ENCODE measurements around the gene CHTF18. TPM values are rescaled to one million over a fixed set of nuclear protein-coding genes. Genes with fewer than 3 reads are reported as not detected.
A peak's percentile ranks its signal among the peaks of the same experiment; 100 is the strongest.
"Not testable (repeated sequence)": the region's sequence is repeated elsewhere in the genome, so short reads cannot be mapped to it uniquely, and the experiment has no call there.

CHTF18 gene
- total and polyA plus RNA-seq, 4 donors: 3.0 to 56.9 (median 10.7) TPM

- Histone ChIP-seq H3K4me1 (ENCODE audit: control insufficient read depth in 1 of 2, insufficient read depth in 2 of 2, low read length in 2 of 2) (no peaks in the 10 kb centered on the region), H3K9me3 (ENCODE audit: control insufficient read depth, low read length) (no peaks in the 10 kb centered on the region), H3K27ac (ENCODE audit: low read depth in 1 of 2, low read length in 2 of 2) (no peak overlapping the region), H3K4me3 (ENCODE audit: low read length in 2 of 2) (no peak overlapping the region), H3K36me3 (ENCODE audit: control insufficient read depth in 1 of 2, insufficient read depth in 2 of 2, low read length in 1 of 2) (no peaks in the 10 kb centered on the region), H3K27me3 (ENCODE audit: control insufficient read depth in 1 of 2, insufficient read depth in 2 of 2, low read length in 1 of 2) (no peaks in the 10 kb centered on the region)
- DNase-seq: no peak
- intact Hi-C loops (cut with DNase I): loop anchor here (10.0 kb wide), 1 partner anchor 237 kb away; no protein-coding TSS in a partner anchor
- ATAC-seq (ENCODE audit: low FRiP score): no peak
- WGBS, 2 donors: 81 to 89% methylated on average over 8 of the region's 8 CpGs
Observed at GRCh38 chr16:818132-818531, 29.7 kb downstream of the CHTF18 start.

GRCh38 chr16:818592-818991, 30.2 kb downstream of the CHTF18 start:
- H3K27ac ChIP-seq (ENCODE audit: low read depth in 1 of 2, low read length in 2 of 2): no peak overlapping the region
- H3K27me3 ChIP-seq (ENCODE audit: control insufficient read depth in 1 of 2, insufficient read depth in 2 of 2, low read length in 1 of 2): no peaks in the 10 kb centered on the region
- no peaks in the 10 kb centered on the region for H3K9me3 ChIP-seq (ENCODE audit: control insufficient read depth, low read length)
- 67 to 77% methylated on average over 2 of the region's 2 CpGs for WGBS, 2 donors
- no peak overlapping the region for H3K4me3 ChIP-seq (ENCODE audit: low read length in 2 of 2)
- H3K36me3 ChIP-seq (ENCODE audit: control insufficient read depth in 1 of 2, insufficient read depth in 2 of 2, low read length in 1 of 2): no peaks in the 10 kb centered on the region
- intact Hi-C loops (cut with DNase I): loop anchor here (10.0 kb wide), 1 partner anchor 236 kb away; no protein-coding TSS in a partner anchor
- ATAC-seq (ENCODE audit: low FRiP score): no peak
- no peaks in the 10 kb centered on the region for H3K4me1 ChIP-seq (ENCODE audit: control insufficient read depth in 1 of 2, insufficient read depth in 2 of 2, low read length in 2 of 2)
- DNase-seq: no peak

- Histone ChIP-seq H3K4me1 (ENCODE audit: control insufficient read depth in 1 of 2, insufficient read depth in 2 of 2, low read length in 2 of 2) (no peaks in the 10 kb centered on the region), H3K4me3 (ENCODE audit: low read length in 2 of 2) (no peak overlapping the region), H3K27ac (ENCODE audit: low read depth in 1 of 2, low read length in 2 of 2) (no peak overlapping the region), H3K27me3 (ENCODE audit: control insufficient read depth in 1 of 2, insufficient read depth in 2 of 2, low read length in 1 of 2) (no peaks in the 10 kb centered on the region), H3K9me3 (ENCODE audit: control insufficient read depth, low read length) (no peaks in the 10 kb centered on the region), H3K36me3 (ENCODE audit: control insufficient read depth in 1 of 2, insufficient read depth in 2 of 2, low read length in 1 of 2) (no peaks in the 10 kb centered on the region)
- ATAC-seq (ENCODE audit: low FRiP score) (no peak), DNase-seq (no peak)
- intact Hi-C loops (cut with DNase I): loop anchor here (10.0 kb wide), 1 partner anchor 235 kb away; no protein-coding TSS in a partner anchor
- WGBS, 2 donors: 70 to 72% methylated on average over 23 of the region's 23 CpGs
Observed at GRCh38 chr16:819336-820043, 31.1 kb downstream of the CHTF18 start.

- H3K4me1 ChIP-seq (ENCODE audit: control insufficient read depth in 1 of 2, insufficient read depth in 2 of 2, low read length in 2 of 2); intact Hi-C loops (cut with DNase I); ATAC-seq (ENCODE audit: low FRiP score); H3K9me3 ChIP-seq (ENCODE audit: control insufficient read depth, low read length); H3K27me3 ChIP-seq (ENCODE audit: control insufficient read depth in 1 of 2, insufficient read depth in 2 of 2, low read length in 1 of 2); DNase-seq; H3K36me3 ChIP-seq (ENCODE audit: control insufficient read depth in 1 of 2, insufficient read depth in 2 of 2, low read length in 1 of 2); H3K27ac ChIP-seq (ENCODE audit: low read depth in 1 of 2, low read length in 2 of 2); H3K4me3 ChIP-seq (ENCODE audit: low read length in 2 of 2): not testable (repeated sequence)
- WGBS, 2 donors: 65 to 68% methylated on average over 10 of the region's 10 CpGs
Observed at GRCh38 chr16:820044-820408, 31.6 kb downstream of the CHTF18 start.

GRCh38 chr16:820748-821147, 32.3 kb downstream of the CHTF18 start:
- 78 to 81% methylated on average over 12 of the region's 12 CpGs for WGBS, 2 donors
- ATAC-seq (ENCODE audit: low FRiP score) (no peak), DNase-seq (no peak)
- Histone ChIP-seq H3K36me3 (ENCODE audit: control insufficient read depth in 1 of 2, insufficient read depth in 2 of 2, low read length in 1 of 2) (no peaks in the 10 kb centered on the region), H3K27ac (ENCODE audit: low read depth in 1 of 2, low read length in 2 of 2) (no peak overlapping the region), H3K4me3 (ENCODE audit: low read length in 2 of 2) (no peak overlapping the region), H3K9me3 (ENCODE audit: control insufficient read depth, low read length) (no peaks in the 10 kb centered on the region), H3K27me3 (ENCODE audit: control insufficient read depth in 1 of 2, insufficient read depth in 2 of 2, low read length in 1 of 2) (no peaks in the 10 kb centered on the region), H3K4me1 (ENCODE audit: control insufficient read depth in 1 of 2, insufficient read depth in 2 of 2, low read length in 2 of 2) (no peaks in the 10 kb centered on the region)
- intact Hi-C loops (cut with DNase I): no loop called here

GRCh38 chr16:821751-822150, 33.3 kb downstream of the CHTF18 start:
- no peak for ATAC-seq (ENCODE audit: low FRiP score)
- intact Hi-C loops (cut with DNase I): no loop called here
- no peak for DNase-seq
- Histone ChIP-seq H3K9me3 (ENCODE audit: control insufficient read depth, low read length) (no peaks in the 10 kb centered on the region), H3K36me3 (ENCODE audit: control insufficient read depth in 1 of 2, insufficient read depth in 2 of 2, low read length in 1 of 2) (no peaks in the 10 kb centered on the region), H3K27ac (ENCODE audit: low read depth in 1 of 2, low read length in 2 of 2) (no peak overlapping the region), H3K4me1 (ENCODE audit: control insufficient read depth in 1 of 2, insufficient read depth in 2 of 2, low read length in 2 of 2) (no peaks in the 10 kb centered on the region), H3K27me3 (ENCODE audit: control insufficient read depth in 1 of 2, insufficient read depth in 2 of 2, low read length in 1 of 2) (no peaks in the 10 kb centered on the region), H3K4me3 (ENCODE audit: low read length in 2 of 2) (no peak overlapping the region)
- WGBS, 2 donors: 67 to 68% methylated on average over 12 to 13 of the region's 13 CpGs

- WGBS, 2 donors: 83 to 86% methylated on average over 20 to 21 of the region's 21 CpGs
- no peaks in the 10 kb centered on the region for H3K27me3 ChIP-seq (ENCODE audit: control insufficient read depth in 1 of 2, insufficient read depth in 2 of 2, low read length in 1 of 2)
- no peak overlapping the region for H3K27ac ChIP-seq (ENCODE audit: low read depth in 1 of 2, low read length in 2 of 2)
- no peaks in the 10 kb centered on the region for H3K9me3 ChIP-seq (ENCODE audit: control insufficient read depth, low read length)
- no peaks in the 10 kb centered on the region for H3K36me3 ChIP-seq (ENCODE audit: control insufficient read depth in 1 of 2, insufficient read depth in 2 of 2, low read length in 1 of 2)
- intact Hi-C loops (cut with DNase I): no loop called here
- no peak overlapping the region for H3K4me3 ChIP-seq (ENCODE audit: low read length in 2 of 2)
- H3K4me1 ChIP-seq (ENCODE audit: control insufficient read depth in 1 of 2, insufficient read depth in 2 of 2, low read length in 2 of 2): no peaks in the 10 kb centered on the region
- no peak for ATAC-seq (ENCODE audit: low FRiP score)
- no peak for DNase-seq
Observed at GRCh38 chr16:822174-822908, 33.9 kb downstream of the CHTF18 start.

GRCh38 chr16:822909-823297, 34.5 kb downstream of the CHTF18 start:
- Histone ChIP-seq H3K36me3 (ENCODE audit: control insufficient read depth in 1 of 2, insufficient read depth in 2 of 2, low read length in 1 of 2) (no peaks in the 10 kb centered on the region), H3K27ac (ENCODE audit: low read depth in 1 of 2, low read length in 2 of 2) (no peak overlapping the region), H3K27me3 (ENCODE audit: control insufficient read depth in 1 of 2, insufficient read depth in 2 of 2, low read length in 1 of 2) (no peaks in the 10 kb centered on the region), H3K4me3 (ENCODE audit: low read length in 2 of 2) (no peak overlapping the region), H3K4me1 (ENCODE audit: control insufficient read depth in 1 of 2, insufficient read depth in 2 of 2, low read length in 2 of 2) (no peaks in the 10 kb centered on the region), H3K9me3 (ENCODE audit: control insufficient read depth, low read length) (no peaks in the 10 kb centered on the region)
- no peak for ATAC-seq (ENCODE audit: low FRiP score)
- 87 to 88% methylated on average over 9 of the region's 9 CpGs for WGBS, 2 donors
- intact Hi-C loops (cut with DNase I): no loop called here
- no peak for DNase-seq

GRCh38 chr16:824194-824593, 35.8 kb downstream of the CHTF18 start:
- H3K27me3 ChIP-seq (ENCODE audit: control insufficient read depth in 1 of 2, insufficient read depth in 2 of 2, low read length in 1 of 2): no peaks in the 10 kb centered on the region
- H3K4me1 ChIP-seq (ENCODE audit: control insufficient read depth in 1 of 2, insufficient read depth in 2 of 2, low read length in 2 of 2): no peaks in the 10 kb centered on the region
- intact Hi-C loops (cut with DNase I): no loop called here
- H3K4me3 ChIP-seq (ENCODE audit: low read length in 2 of 2): no peak overlapping the region
- 84 to 85% methylated on average over 21 to 22 of the region's 22 CpGs for WGBS, 2 donors
- H3K9me3 ChIP-seq (ENCODE audit: control insufficient read depth, low read length): no peaks in the 10 kb centered on the region
- peak; percentile 34 for ATAC-seq (ENCODE audit: low FRiP score)
- no peak for DNase-seq
- no peak overlapping the region for H3K27ac ChIP-seq (ENCODE audit: low read depth in 1 of 2, low read length in 2 of 2)
- H3K36me3 ChIP-seq (ENCODE audit: control insufficient read depth in 1 of 2, insufficient read depth in 2 of 2, low read length in 1 of 2): no peaks in the 10 kb centered on the region
